Measurements from ENCODE around the gene GDAP2. TPM values are rescaled to one million over a fixed set of nuclear protein-coding genes. Genes with fewer than 3 reads are reported as not detected.

The GDAP2 gene
- total and polyA plus RNA-seq, 2 donors (not counting 3 experiments of a cell fraction or from before 2014, with no cell fraction given), result 4.5 to 21.5 TPM

DNA sequence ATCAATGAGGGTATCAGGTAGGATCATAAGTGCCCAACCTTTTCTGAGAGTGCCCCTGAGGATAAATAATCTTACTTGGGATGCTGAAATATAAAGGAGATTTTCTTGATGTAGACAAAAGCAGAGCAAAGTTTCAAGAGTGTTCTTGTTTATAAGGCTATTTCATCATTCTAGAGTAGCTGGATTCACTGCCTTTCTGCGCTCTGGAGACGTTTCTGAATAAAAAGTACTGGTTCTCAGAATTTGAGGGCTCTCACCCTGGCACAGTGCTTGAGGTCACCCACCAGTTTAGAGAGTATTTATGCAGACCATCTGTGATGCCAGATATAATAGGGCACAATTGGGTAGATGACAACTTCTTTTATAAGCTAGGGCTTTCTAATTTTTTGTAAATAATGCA, 103.3 kb downstream of the GDAP2 start:
- POLR2A ChIA-PET, result no interaction called here
- no peak for DNase-seq (ENCODE audit: low read depth, low spot score)
- intact Hi-C loops (cut with micrococcal nuclease), result loop anchor here (10.0 kb wide), 1 partner anchor 741 kb away; no protein-coding TSS in a partner anchor

DNA sequence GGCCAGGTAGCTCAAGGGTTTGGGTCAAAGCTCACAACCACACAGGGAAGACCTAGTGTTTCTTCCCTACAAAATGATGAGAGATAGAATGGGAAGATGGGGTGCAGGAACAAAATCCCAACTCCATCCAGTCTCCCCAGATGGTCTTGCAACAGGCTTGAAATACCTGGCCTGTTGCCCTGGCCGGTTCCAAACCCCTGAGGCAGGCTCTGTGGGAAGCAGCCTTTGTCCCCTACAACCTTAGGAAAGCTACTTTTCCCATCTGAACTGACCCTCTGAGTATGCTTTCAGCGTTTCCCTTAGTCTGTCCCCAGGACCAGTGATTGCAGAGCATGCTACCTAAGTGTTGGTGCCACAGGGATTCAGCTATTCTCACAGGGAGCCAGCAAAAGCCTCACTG, 104.0 kb downstream of the GDAP2 start:
- Histone ChIP-seq H2AFZ (ENCODE audit: low read depth, low read length) (no peak overlapping the region), H3K4me1 (ENCODE audit: control insufficient read depth, extremely low read depth, insufficient read depth, low read length) (peaks cover 47% of the 10 kb centered on the region), H3K27me3 (ENCODE audit: control insufficient read depth in 2 of 2, insufficient read depth in 2 of 2, low read length in 2 of 2) (no peaks in the 10 kb centered on the region), H3K27ac (ENCODE audit: insufficient read depth, low read depth, low read length) (no peak overlapping the region), H3K36me3 (ENCODE audit: control insufficient read depth in 2 of 2, extremely low read depth in 1 of 2, insufficient read depth in 2 of 2, low read length in 2 of 2) (no peaks in the 10 kb centered on the region), H3K4me3 (replicated peaks in 1 of 3; ENCODE audit: insufficient read depth in 1 of 3, low read depth in 1 of 3, low read length in 3 of 3) (no peak overlapping the region), H3K9ac (replicated peaks; ENCODE audit: extremely low read depth, insufficient read depth, low read length) (no peak overlapping the region), H3K4me2 (ENCODE audit: insufficient read depth, low read length) (no peak overlapping the region), H3K9me3 (replicated peaks; ENCODE audit: control insufficient read depth, insufficient read depth, low read length) (no peaks in the 10 kb centered on the region), H3K79me2 (ENCODE audit: control insufficient read depth, insufficient read depth, low read length) (no peaks in the 10 kb centered on the region), H4K20me1 (replicated peaks; ENCODE audit: control insufficient read depth, extremely low read depth, insufficient read depth, low read length) (no peaks in the 10 kb centered on the region), H3K9me1 (replicated peaks; ENCODE audit: control insufficient read depth, extremely low read depth, insufficient read depth, low read length) (no peaks in the 10 kb centered on the region)
- POLR2A ChIA-PET, result no interaction called here
- TF ChIP-seq JUN (IDR thresholded peaks at IDR 0.05; ENCODE audit: borderline replicate concordance, insufficient read depth, insufficient read length, low read depth), result no peak
- no peak for TF ChIP-seq POLR2AphosphoS5 (IDR thresholded peaks at IDR 0.05; ENCODE audit: insufficient read depth, low read depth, low read length)
- TF ChIP-seq, protein P1, sequence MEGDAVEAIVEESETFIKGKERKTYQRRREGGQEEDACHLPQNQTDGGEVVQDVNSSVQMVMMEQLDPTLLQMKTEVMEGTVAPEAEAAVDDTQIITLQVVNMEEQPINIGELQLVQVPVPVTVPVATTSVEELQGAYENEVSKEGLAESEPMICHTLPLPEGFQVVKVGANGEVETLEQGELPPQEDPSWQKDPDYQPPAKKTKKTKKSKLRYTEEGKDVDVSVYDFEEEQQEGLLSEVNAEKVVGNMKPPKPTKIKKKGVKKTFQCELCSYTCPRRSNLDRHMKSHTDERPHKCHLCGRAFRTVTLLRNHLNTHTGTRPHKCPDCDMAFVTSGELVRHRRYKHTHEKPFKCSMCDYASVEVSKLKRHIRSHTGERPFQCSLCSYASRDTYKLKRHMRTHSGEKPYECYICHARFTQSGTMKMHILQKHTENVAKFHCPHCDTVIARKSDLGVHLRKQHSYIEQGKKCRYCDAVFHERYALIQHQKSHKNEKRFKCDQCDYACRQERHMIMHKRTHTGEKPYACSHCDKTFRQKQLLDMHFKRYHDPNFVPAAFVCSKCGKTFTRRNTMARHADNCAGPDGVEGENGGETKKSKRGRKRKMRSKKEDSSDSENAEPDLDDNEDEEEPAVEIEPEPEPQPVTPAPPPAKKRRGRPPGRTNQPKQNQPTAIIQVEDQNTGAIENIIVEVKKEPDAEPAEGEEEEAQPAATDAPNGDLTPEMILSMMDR (IDR thresholded peaks at IDR 0.05; ENCODE audit: extremely low read depth in 1 of 2, insufficient read depth in 1 of 2, low read depth in 1 of 2, low read length in 2 of 2), result no peak
- TF ChIP-seq POLR2A (IDR thresholded peaks at IDR 0.05; ENCODE audit: low read depth, low read length), result no peak
- no peak for TF ChIP-seq MAX (IDR thresholded peaks at IDR 0.05; ENCODE audit: insufficient read depth, insufficient read length)
- no peak for TF ChIP-seq MYC (IDR thresholded peaks at IDR 0.05; ENCODE audit: low read depth, low read length)
- no peak for TF ChIP-seq GATA2 (IDR thresholded peaks at IDR 0.05; ENCODE audit: insufficient read depth, insufficient read length, low read depth, low read length)
- TF ChIP-seq FOS (IDR thresholded peaks at IDR 0.05; ENCODE audit: borderline replicate concordance, insufficient read depth, low read length), result no peak
- TF ChIP-seq EZH2 (IDR thresholded peaks at IDR 0.05; ENCODE audit: borderline replicate concordance, low read depth, low read length, severe bottlenecking), result no peak
- dilution Hi-C loops (cut with MboI; ENCODE audit: extremely low pct_ligation_motif_present, low sequenced_read_pairs), result no loop called here
- DNase-seq (ENCODE audit: low read depth, low spot score) (no peak), FAIRE-seq (no peak)
- intact Hi-C loops (cut with micrococcal nuclease), result loop anchor here (10.0 kb wide), 1 partner anchor 741 kb away; no protein-coding TSS in a partner anchor
- no TSS peak for BruUV-seq (replicated peaks)
- CTCF ChIA-PET, result interaction anchor here (1.3 to 2.7 kb wide), 2 partner anchors 10 to 56 kb away, joined by 3 to 9 read pairs; no protein-coding TSS in a partner anchor

More for the DNA sequence above, 103.3 kb downstream of the GDAP2 start:
- Histone ChIP-seq H3K27me3 (ENCODE audit: control insufficient read depth in 2 of 2, insufficient read depth in 2 of 2, low read length in 2 of 2) (no peaks in the 10 kb centered on the region), H2AFZ (ENCODE audit: low read depth, low read length) (no peak overlapping the region), H3K4me1 (ENCODE audit: control insufficient read depth, extremely low read depth, insufficient read depth, low read length) (peaks cover 42% of the 10 kb centered on the region), H3K27ac (ENCODE audit: insufficient read depth, low read depth, low read length) (peak overlapping the region; percentile 57), H4K20me1 (replicated peaks; ENCODE audit: control insufficient read depth, extremely low read depth, insufficient read depth, low read length) (no peaks in the 10 kb centered on the region), H3K9ac (replicated peaks; ENCODE audit: extremely low read depth, insufficient read depth, low read length) (no peak overlapping the region), H3K4me2 (ENCODE audit: insufficient read depth, low read length) (peak overlapping the region; percentile 71), H3K9me3 (replicated peaks; ENCODE audit: control insufficient read depth, insufficient read depth, low read length) (no peaks in the 10 kb centered on the region), H3K79me2 (ENCODE audit: control insufficient read depth, insufficient read depth, low read length) (no peaks in the 10 kb centered on the region), H3K4me3 (replicated peaks in 1 of 3; ENCODE audit: insufficient read depth in 1 of 3, low read depth in 1 of 3, low read length in 3 of 3) (no peak overlapping the region), H3K36me3 (ENCODE audit: control insufficient read depth in 2 of 2, extremely low read depth in 1 of 2, insufficient read depth in 2 of 2, low read length in 2 of 2) (no peaks in the 10 kb centered on the region), H3K9me1 (replicated peaks; ENCODE audit: control insufficient read depth, extremely low read depth, insufficient read depth, low read length) (no peaks in the 10 kb centered on the region)
- dilution Hi-C loops (cut with MboI; ENCODE audit: extremely low pct_ligation_motif_present, low sequenced_read_pairs), result no loop called here
- no peak for FAIRE-seq
- no TSS peak for BruUV-seq (replicated peaks)
- TF ChIP-seq POLR2AphosphoS5 (IDR thresholded peaks at IDR 0.05; ENCODE audit: insufficient read depth, low read depth, low read length), result no peak
- no peak for TF ChIP-seq POLR2A (IDR thresholded peaks at IDR 0.05; ENCODE audit: low read depth, low read length)
- CTCF ChIA-PET, result interaction anchor here (1.0 to 2.7 kb wide), 6 partner anchors 9 to 102 kb away, joined by 3 to 9 read pairs (median 4); no protein-coding TSS in a partner anchor

Measured in endothelial cell of umbilical vein (primary cell).